SK-N-SH (cell line): ENCODE data around the gene ABCG1. TPM values are rescaled to one million over a fixed set of nuclear protein-coding genes. Genes with fewer than 3 reads are reported as not detected.

Experiments used
- CTCF ChIA-PET: fragments of 300-600, 350-600 bp; formaldehyde crosslinking; extraction: SDS; loops from one replicate; lab custom pipeline; 2021; lab: Yijun Ruan, JAX
- POLR2A ChIA-PET: fragments of 350-600 bp; sonication (Branson Sonifier 250); formaldehyde crosslinking; extraction: SDS; loops from one replicate; lab custom pipeline; 2020; ENCODE audit warnings: antibody characterized with exemption, inconsistent platforms; lab: Yijun Ruan, JAX
- DNase-seq: peaks from one replicate; pipeline ENCODE4 v3.0.0; 2012
- H2AFZ ChIP-seq: fragments of 200-600 bp; sonication (generic); 2 replicates; pipeline ENCODE4 v1.8.1; 2016; ENCODE audit warnings: antibody characterized with exemption, mild to moderate bottlenecking, low read depth
- H3F3A ChIP-seq: fragments of 200-600 bp; sonication (generic); replicated peaks from 2 replicates; pipeline ENCODE3; 2016; ENCODE audit warnings: antibody characterized with exemption, mild to moderate bottlenecking; ENCODE audit not compliant: insufficient read depth
- H3K27ac ChIP-seq, 2 experiments: fragments of 200-500 bp in 1 of 2; fragments of 200-600 bp in 1 of 2; sonication (Bioruptor generic) in 1 of 2; sonication (generic), shearing (Covaris generic) in 1 of 2; 2 replicates each; pipeline versions ENCODE4 v1.5.1 to v1.6.1; 2014 to 2016; ENCODE audit warnings: low read depth in 2 of 2, inconsistent platforms in 1 of 2, low read length in 1 of 2, mild to moderate bottlenecking in 1 of 2, mixed read lengths in 1 of 2
- H3K27me3 ChIP-seq: fragments of 200-600 bp; sonication (generic), shearing (Covaris generic); 2 replicates; pipeline ENCODE4 v1.6.1; 2016; ENCODE audit warnings: mixed run types; ENCODE audit not compliant: insufficient read depth
- H3K36me3 ChIP-seq, 2 experiments: fragments of 200-500 bp in 1 of 2; fragments of 200-600 bp in 1 of 2; sonication (Bioruptor generic) in 1 of 2; sonication (generic) in 1 of 2; replicated peaks in 1 of 2; 2 replicates each; pipeline versions ENCODE3 to v1.5.1; 2014 to 2016; ENCODE audit warnings: low read length in 1 of 2, mild to moderate bottlenecking in 1 of 2; ENCODE audit not compliant: insufficient read depth in 2 of 2, control insufficient read depth in 1 of 2
- H3K4me1 ChIP-seq, 2 experiments: fragments of 200-500 bp in 1 of 2; fragments of 200-600 bp in 1 of 2; sonication (Bioruptor generic) in 1 of 2; sonication (generic), shearing (Covaris generic) in 1 of 2; 2 replicates each; pipeline versions ENCODE4 v1.5.1 to v1.6.1; 2014 to 2016; ENCODE audit warnings: low read depth in 1 of 2, low read length in 1 of 2, mixed run types in 1 of 2; ENCODE audit not compliant: insufficient read depth in 2 of 2, control insufficient read depth in 1 of 2
- H3K4me2 ChIP-seq: fragments of 200-600 bp; sonication (generic), shearing (Covaris generic); 2 replicates; pipeline ENCODE4 v1.6.1; 2017; ENCODE audit warnings: mixed run types
- H3K4me3 ChIP-seq, 2 experiments: fragments of 200-500 bp in 1 of 2; fragments of 200-600 bp in 1 of 2; sonication (Bioruptor generic) in 1 of 2; sonication (generic), shearing (Covaris generic) in 1 of 2; 2 replicates each; pipeline versions ENCODE4 v1.5.1 to v1.8.1; 2014 to 2016; ENCODE audit warnings: low read depth in 2 of 2, inconsistent platforms in 1 of 2, low read length in 1 of 2, mild to moderate bottlenecking in 1 of 2, mixed read lengths in 1 of 2, moderate library complexity in 1 of 2
- H3K79me2 ChIP-seq: fragments of 200-600 bp; sonication (generic); 2 replicates; pipeline ENCODE4 v1.8.1; 2017; ENCODE audit warnings: mild to moderate bottlenecking; ENCODE audit not compliant: insufficient read depth
- H3K9ac ChIP-seq: fragments of 200-600 bp; sonication (generic); 2 replicates; pipeline ENCODE4 v1.6.1; 2017; ENCODE audit warnings: mixed run types
- H3K9me2 ChIP-seq: fragments of 200-600 bp; sonication (generic); 2 replicates; pipeline ENCODE4 v1.6.1; 2017; ENCODE audit warnings: mixed run types
- H3K9me3 ChIP-seq: fragments of 200-600 bp; sonication (generic); 2 replicates; pipeline ENCODE4 v1.6.1; 2017; ENCODE audit warnings: mixed run types, mild to moderate bottlenecking, moderate library complexity
- H4K20me1 ChIP-seq: fragments of 200-600 bp; sonication (generic); 2 replicates; pipeline ENCODE4 v1.6.1; 2017; ENCODE audit warnings: mild to moderate bottlenecking, mixed run types; ENCODE audit not compliant: insufficient read depth
- FOSL2 ChIP-seq: IDR thresholded peaks from 2 replicates; pipeline ENCODE4 v1.4.0; 2012; ENCODE audit warnings: low read depth, mild to moderate bottlenecking, moderate library complexity, borderline replicate concordance
- FOXJ3 ChIP-seq: sonication (generic); formaldehyde crosslinking; IDR thresholded peaks from 2 replicates; pipeline ENCODE4 v1.5.1; 2020; ENCODE audit warnings: mild to moderate bottlenecking, missing genetic modification reagents
- FOXM1 ChIP-seq: IDR thresholded peaks from 2 replicates; pipeline ENCODE4 v1.4.0; 2012; ENCODE audit warnings: low read depth, mild to moderate bottlenecking
- GATA2 ChIP-seq: sonication (generic); formaldehyde crosslinking; IDR thresholded peaks from 2 replicates; pipeline ENCODE4 v1.5.0; 2020; ENCODE audit warnings: mild to moderate bottlenecking, missing genetic modification reagents
- IRF3 ChIP-seq: fragments of 150-350 bp; IDR thresholded peaks from 2 replicates; pipeline ENCODE4 v1.6.1; 2016; ENCODE audit warnings: mild to moderate bottlenecking, low read depth, low read length
- MAX ChIP-seq: IDR thresholded peaks from 2 replicates; pipeline ENCODE4 v1.4.0; 2012; ENCODE audit warnings: low read depth
- SMC3 ChIP-seq: IDR thresholded peaks from 2 replicates; pipeline ENCODE4 v1.6.1; 2012; ENCODE audit warnings: low read depth, low read length, improper control_type of control experiment
- TEAD4 ChIP-seq: IDR thresholded peaks from 2 replicates; pipeline ENCODE4 v1.4.0; 2012; ENCODE audit warnings: mild to moderate bottlenecking, borderline replicate concordance; ENCODE audit not compliant: insufficient read depth
- WGBS: methylation state at CpG from one replicate; pipeline ENCODE4 v1.1.6; 2017; ENCODE audit warnings: low lambda C conversion rate; 5-methylcytosine and 5-hydroxymethylcytosine counted together
- polyA plus RNA-seq, 3 experiments: library from polyadenylated mRNA; depleted of rRNA; stranded (reverse); fragments of >200 nt; gene quantifications; 2 replicates each; pipeline ENCODE4 v1.2.3, GENCODE V29; 2012

ABCG1 gene
- polyA plus RNA-seq, 1 of the 3 experiments (the other 2 are of a cell fraction), result 0.07 TPM

GRCh38 chr21:42300045-42300583, 81.2 kb downstream of the ABCG1 start:
- WGBS, result 48% methylated on average over 7 of the region's 7 CpGs
- no peak for TF ChIP-seq FOXJ3
- no peak for TF ChIP-seq FOSL2
- TF ChIP-seq TEAD4, result no peak

GRCh38 chr21:42300956-42301355, 82.0 kb downstream of the ABCG1 start:
- 35% methylated on average over 5 of the region's 9 CpGs for WGBS

More at GRCh38 chr21:42300045-42300583, 81.2 kb downstream of the ABCG1 start:
- H3K9me2 ChIP-seq, result no peaks in the 10 kb centered on the region
- no peak for DNase-seq
- peaks cover 0 to 9% of the 10 kb centered on the region in 2 experiments; a peak in 1 of 4 replicates for H3K4me1 ChIP-seq
- H3K27ac ChIP-seq, result no peak overlapping the region
- ChIA-PET POLR2A (no interaction called here), CTCF (no interaction called here)
- H3K9ac ChIP-seq, result no peak overlapping the region
- no peaks in the 10 kb centered on the region for H3K79me2 ChIP-seq
- no peaks in the 10 kb centered on the region for H3F3A ChIP-seq
- H3K4me2 ChIP-seq, result no peak overlapping the region
- H3K4me3 ChIP-seq, result no peak overlapping the region
- H2AFZ ChIP-seq, result no peak overlapping the region
- no peaks in the 10 kb centered on the region for H3K9me3 ChIP-seq
- no peaks in the 10 kb centered on the region for H4K20me1 ChIP-seq
- no peaks in the 10 kb centered on the region for H3K27me3 ChIP-seq
- H3K36me3 ChIP-seq, result no peaks in the 10 kb centered on the region

More at GRCh38 chr21:42300956-42301355, 82.0 kb downstream of the ABCG1 start:
- Histone ChIP-seq H3K9ac (no peak overlapping the region), H4K20me1 (no peaks in the 10 kb centered on the region), H3K79me2 (no peaks in the 10 kb centered on the region), H2AFZ (no peak overlapping the region), H3K9me2 (no peaks in the 10 kb centered on the region), H3F3A (no peaks in the 10 kb centered on the region), H3K4me2 (no peak overlapping the region), H3K27ac (no peak overlapping the region), H3K9me3 (no peaks in the 10 kb centered on the region), H3K4me1 (peaks cover 0 to 9% of the 10 kb centered on the region in 2 experiments; a peak in 1 of 4 replicates), H3K27me3 (no peaks in the 10 kb centered on the region), H3K36me3 (no peaks in the 10 kb centered on the region), H3K4me3 (no peak overlapping the region)
- no peak for DNase-seq
- CTCF ChIA-PET, result interaction anchor here (1.4 to 1.5 kb wide), 2 partner anchors 9 to 155 kb away, joined by 3 to 14 read pairs; no protein-coding TSS in a partner anchor
- TF ChIP-seq FOXM1 (no peak), MAX (no peak), GATA2 (CRISPR knock-in tag) (no peak), IRF3 (no peak), SMC3 (no peak)
- POLR2A ChIA-PET, result no interaction called here
